Astrocyte (in vitro differentiated cells and primary cell): Measurements from ENCODE around the gene RAD51B. TPM values are rescaled to one million over a fixed set of nuclear protein-coding genes. Genes with fewer than 3 reads are reported as not detected.

Experiments used
- DNase-seq: peaks from one replicate; pipeline ENCODE4 v3.0.0-alpha.2; 2010; ENCODE audit warnings: low read depth
- FAIRE-seq: peaks from 2 replicates; lab custom pipeline; 2011; peaks lifted over from hg19 to GRCh38; lab: Jason Lieb, UNC
- H2AFZ ChIP-seq: 2 replicates; pipeline ENCODE4 v1.6.0; 2012; ENCODE audit warnings: low read depth, low read length, inconsistent platforms
- H3K27ac ChIP-seq: 2 replicates; pipeline ENCODE4 v1.5.1; 2011; ENCODE audit warnings: low read depth, low read length, inconsistent platforms
- H3K27me3 ChIP-seq: 2 replicates; pipeline ENCODE4 v1.6.0; 2011; ENCODE audit warnings: low read length, inconsistent platforms; ENCODE audit not compliant: insufficient read depth
- H3K36me3 ChIP-seq: 2 replicates; pipeline ENCODE4 v1.5.1; 2011; ENCODE audit warnings: low read length, inconsistent platforms; ENCODE audit not compliant: insufficient read depth
- H3K4me1 ChIP-seq: 2 replicates; pipeline ENCODE4 v1.5.1; 2011; ENCODE audit warnings: low read length, inconsistent platforms; ENCODE audit not compliant: insufficient read depth
- H3K4me2 ChIP-seq: 2 replicates; pipeline ENCODE4 v1.6.0; 2012; ENCODE audit warnings: low read length, inconsistent platforms
- H3K4me3 ChIP-seq: 2 replicates; pipeline ENCODE4 v1.5.1; 2011; ENCODE audit warnings: low read depth, mild to moderate bottlenecking, low read length, inconsistent platforms; ENCODE audit not compliant: insufficient read depth
- H3K79me2 ChIP-seq: 2 replicates; pipeline ENCODE4 v1.6.0; 2012; ENCODE audit warnings: mild to moderate bottlenecking, low read length, inconsistent platforms; ENCODE audit not compliant: insufficient read depth
- H3K9ac ChIP-seq: 2 replicates; pipeline ENCODE4 v1.6.0; 2012; ENCODE audit warnings: mild to moderate bottlenecking, low read length, inconsistent platforms
- H3K9me3 ChIP-seq: 2 replicates; pipeline ENCODE4 v1.5.1; 2012; ENCODE audit warnings: low read depth, mild to moderate bottlenecking, low read length, inconsistent platforms; ENCODE audit not compliant: insufficient read depth
- H4K20me1 ChIP-seq: 2 replicates; pipeline ENCODE4 v1.6.0; 2012; ENCODE audit warnings: low read length, inconsistent platforms; ENCODE audit not compliant: insufficient read depth
- H3K27ac Mint-ChIP-seq: one replicate; pipeline ENCODE4 v1.8.0; 2021; ENCODE audit warnings: mild to moderate bottlenecking, mixed read lengths; ENCODE audit not compliant: unreplicated experiment
- H3K27me3 Mint-ChIP-seq: one replicate; pipeline ENCODE4 v1.8.0; 2021; ENCODE audit warnings: low read depth, mixed read lengths; ENCODE audit not compliant: unreplicated experiment
- H3K36me3 Mint-ChIP-seq: one replicate; pipeline ENCODE4 v1.8.0; 2021; ENCODE audit warnings: low read depth, mixed read lengths; ENCODE audit not compliant: unreplicated experiment
- H3K4me1 Mint-ChIP-seq: one replicate; pipeline ENCODE4 v1.8.0; 2021; ENCODE audit warnings: low read depth, mixed read lengths; ENCODE audit not compliant: unreplicated experiment
- H3K4me3 Mint-ChIP-seq: one replicate; pipeline ENCODE4 v1.8.0; 2021; ENCODE audit warnings: mild to moderate bottlenecking, moderate library complexity, mixed read lengths; ENCODE audit not compliant: unreplicated experiment
- H3K9me3 Mint-ChIP-seq: one replicate; pipeline ENCODE4 v1.8.0; 2021; ENCODE audit warnings: mild to moderate bottlenecking, mixed read lengths; ENCODE audit not compliant: unreplicated experiment
- EZH2 ChIP-seq: IDR thresholded peaks from 2 replicates; pipeline ENCODE4 v1.6.1; 2012; ENCODE audit warnings: mild to moderate bottlenecking, low read length, inconsistent platforms; ENCODE audit not compliant: insufficient read depth
- total RNA-seq: library from RNA; stranded (reverse); gene quantifications from 2 replicates; pipeline ENCODE4 v1.2.1, GENCODE V29; 2021
- TF ChIP-seq, protein P1 (sequence below): IDR thresholded peaks from 2 replicates; pipeline ENCODE4 v1.5.1; 2011; ENCODE audit warnings: low read depth, mild to moderate bottlenecking, inconsistent platforms, low read length, moderate library complexity; ENCODE audit not compliant: insufficient read depth

RAD51B gene
- total RNA-seq, 1 donor from 2014 or later, result 10.8 TPM

DNA sequence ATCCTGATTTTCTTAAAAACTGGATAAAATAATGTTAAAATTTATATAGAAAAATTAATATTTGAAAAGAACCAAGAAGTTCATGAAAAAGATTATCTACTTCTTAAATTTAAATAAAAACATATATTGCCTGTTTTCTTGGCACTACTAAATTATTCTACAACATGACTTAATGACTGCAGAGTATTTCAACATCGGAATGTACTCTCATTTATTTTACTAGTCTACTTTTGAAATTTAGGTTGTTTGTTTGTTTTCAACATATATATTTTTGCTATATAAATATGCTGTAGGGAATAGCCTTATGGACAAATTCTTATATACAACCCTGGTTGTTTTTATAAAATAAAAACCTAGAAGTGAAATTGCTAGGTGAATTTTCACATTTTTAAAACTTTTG is 231.6 kb downstream of the RAD51B start:
- no peak overlapping the region for H3K9ac ChIP-seq
- H3K4me2 ChIP-seq, result no peak overlapping the region
- Mint-ChIP-seq H3K4me3 (no peak overlapping the region), H3K27me3 (no peaks in the 10 kb centered on the region), H3K36me3 (no peaks in the 10 kb centered on the region), H3K9me3 (no peaks in the 10 kb centered on the region), H3K4me1 (no peaks in the 10 kb centered on the region), H3K27ac (no peak overlapping the region)
- H3K4me1 ChIP-seq, result no peaks in the 10 kb centered on the region
- no peak for FAIRE-seq
- H3K79me2 ChIP-seq, result no peaks in the 10 kb centered on the region
- TF ChIP-seq, protein P1, sequence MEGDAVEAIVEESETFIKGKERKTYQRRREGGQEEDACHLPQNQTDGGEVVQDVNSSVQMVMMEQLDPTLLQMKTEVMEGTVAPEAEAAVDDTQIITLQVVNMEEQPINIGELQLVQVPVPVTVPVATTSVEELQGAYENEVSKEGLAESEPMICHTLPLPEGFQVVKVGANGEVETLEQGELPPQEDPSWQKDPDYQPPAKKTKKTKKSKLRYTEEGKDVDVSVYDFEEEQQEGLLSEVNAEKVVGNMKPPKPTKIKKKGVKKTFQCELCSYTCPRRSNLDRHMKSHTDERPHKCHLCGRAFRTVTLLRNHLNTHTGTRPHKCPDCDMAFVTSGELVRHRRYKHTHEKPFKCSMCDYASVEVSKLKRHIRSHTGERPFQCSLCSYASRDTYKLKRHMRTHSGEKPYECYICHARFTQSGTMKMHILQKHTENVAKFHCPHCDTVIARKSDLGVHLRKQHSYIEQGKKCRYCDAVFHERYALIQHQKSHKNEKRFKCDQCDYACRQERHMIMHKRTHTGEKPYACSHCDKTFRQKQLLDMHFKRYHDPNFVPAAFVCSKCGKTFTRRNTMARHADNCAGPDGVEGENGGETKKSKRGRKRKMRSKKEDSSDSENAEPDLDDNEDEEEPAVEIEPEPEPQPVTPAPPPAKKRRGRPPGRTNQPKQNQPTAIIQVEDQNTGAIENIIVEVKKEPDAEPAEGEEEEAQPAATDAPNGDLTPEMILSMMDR, result no peak
- TF ChIP-seq EZH2, result no peak
- no peak overlapping the region for H3K4me3 ChIP-seq
- H4K20me1 ChIP-seq, result no peaks in the 10 kb centered on the region
- no peaks in the 10 kb centered on the region for H3K36me3 ChIP-seq
- H2AFZ ChIP-seq, result no peak overlapping the region
- H3K27me3 ChIP-seq, result no peaks in the 10 kb centered on the region
- no peaks in the 10 kb centered on the region for H3K9me3 ChIP-seq
- no peak overlapping the region for H3K27ac ChIP-seq
- no peak for DNase-seq

DNA sequence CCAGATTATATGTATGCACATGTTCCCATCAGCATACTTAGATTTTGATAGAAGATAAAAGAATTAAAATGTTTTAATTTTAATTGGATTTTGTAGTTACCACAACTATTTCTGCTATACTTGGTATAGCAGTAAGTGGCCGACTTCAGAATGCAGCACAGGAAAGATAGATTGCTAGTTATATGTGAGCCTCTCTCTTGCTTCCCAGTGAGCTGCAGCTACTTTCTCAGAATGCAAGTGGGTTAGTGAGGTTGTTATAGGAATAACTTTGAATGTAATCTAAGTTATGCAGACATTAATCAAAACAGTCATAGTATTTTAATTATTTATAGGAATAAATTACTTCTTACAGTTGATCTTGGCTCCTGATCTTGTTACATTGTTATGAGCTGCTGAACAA is 240.6 kb downstream of the RAD51B start:
- Mint-ChIP-seq H3K9me3 (peaks cover 8% of the 10 kb centered on the region), H3K27me3 (no peaks in the 10 kb centered on the region), H3K4me1 (no peaks in the 10 kb centered on the region), H3K27ac (no peak overlapping the region), H3K4me3 (no peak overlapping the region), H3K36me3 (peaks cover 2% of the 10 kb centered on the region)
- FAIRE-seq, result no peak
- peak; percentile 16 for DNase-seq
- Histone ChIP-seq H3K4me1 (no peaks in the 10 kb centered on the region), H4K20me1 (no peaks in the 10 kb centered on the region), H3K36me3 (no peaks in the 10 kb centered on the region), H3K9me3 (no peaks in the 10 kb centered on the region), H3K4me2 (no peak overlapping the region), H2AFZ (no peak overlapping the region), H3K9ac (no peak overlapping the region), H3K27ac (no peak overlapping the region), H3K4me3 (no peak overlapping the region), H3K79me2 (no peaks in the 10 kb centered on the region), H3K27me3 (no peaks in the 10 kb centered on the region)
- TF ChIP-seq EZH2, result no peak
- TF ChIP-seq, protein P1, result no peak

DNA sequence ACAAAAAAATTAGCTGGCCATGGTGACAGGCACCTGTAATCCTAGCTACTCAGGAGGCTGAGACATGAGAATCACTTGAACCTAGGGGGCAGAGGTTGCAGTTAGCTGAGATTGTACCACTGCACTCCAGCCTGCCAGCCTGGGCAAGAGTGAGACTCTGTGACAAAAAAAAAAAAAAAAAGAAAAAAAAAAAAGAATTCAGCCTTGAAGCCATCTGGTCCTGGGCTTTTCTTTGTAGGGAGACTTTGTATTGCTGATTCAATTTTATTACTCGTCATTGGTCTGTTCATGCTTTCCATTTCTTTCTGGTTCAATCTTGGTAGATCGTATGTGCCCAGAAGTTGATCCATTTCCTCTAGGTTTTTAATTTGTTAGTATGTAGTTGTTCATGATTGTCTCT is 243.1 kb downstream of the RAD51B start:
- Histone ChIP-seq H3K9ac (no peak overlapping the region), H3K79me2 (no peaks in the 10 kb centered on the region), H3K4me3 (no peak overlapping the region), H4K20me1 (no peaks in the 10 kb centered on the region), H3K9me3 (no peaks in the 10 kb centered on the region), H3K4me1 (no peaks in the 10 kb centered on the region), H3K27me3 (no peaks in the 10 kb centered on the region), H3K4me2 (no peak overlapping the region), H3K36me3 (no peaks in the 10 kb centered on the region), H2AFZ (no peak overlapping the region), H3K27ac (no peak overlapping the region)
- Mint-ChIP-seq H3K27me3 (no peaks in the 10 kb centered on the region), H3K4me3 (no peak overlapping the region), H3K27ac (no peak overlapping the region), H3K36me3 (peaks cover 2% of the 10 kb centered on the region), H3K9me3 (peaks cover 8% of the 10 kb centered on the region), H3K4me1 (no peaks in the 10 kb centered on the region)
- no peak for DNase-seq
- TF ChIP-seq EZH2, result no peak
- TF ChIP-seq, protein P1, result no peak
- no peak for FAIRE-seq
